NT2/D1 (cell line): ENCODE measurements around the gene TMEM170A.

Source experiments
- DNase-seq: peaks from one replicate; pipeline ENCODE4 v3.0.0-alpha.2; 2011; ENCODE audit warnings: low read depth, low spot score
- H3K27me3 ChIP-seq: 2 replicates; pipeline ENCODE4 v1.6.0; 2011; ENCODE audit warnings: mild to moderate bottlenecking; ENCODE audit not compliant: insufficient read length, insufficient read depth
- H3K36me3 ChIP-seq: 2 replicates; pipeline ENCODE4 v1.6.1; 2011; ENCODE audit warnings: mild to moderate bottlenecking, low read length, mixed read lengths; ENCODE audit not compliant: insufficient read depth, insufficient read length
- H3K4me1 ChIP-seq: 2 replicates; pipeline ENCODE4 v1.5.1; 2011; ENCODE audit not compliant: insufficient read depth, insufficient read length
- H3K4me3 ChIP-seq: 2 replicates; pipeline ENCODE4 v1.5.1; 2011; ENCODE audit warnings: low read depth; ENCODE audit not compliant: insufficient read length
- H3K9ac ChIP-seq: 2 replicates; pipeline ENCODE4 v1.6.0; 2011; ENCODE audit warnings: low read depth; ENCODE audit not compliant: insufficient read length
- H3K9me3 ChIP-seq: 2 replicates; pipeline ENCODE4 v1.5.1; 2011; ENCODE audit warnings: mild to moderate bottlenecking, low read length; ENCODE audit not compliant: insufficient read depth
- SUZ12 ChIP-seq: IDR thresholded peaks from 2 replicates; pipeline ENCODE4 v1.6.1; 2011; ENCODE audit not compliant: insufficient read length, insufficient read depth; ENCODE audit errors: extremely low read depth
- YY1 ChIP-seq: IDR thresholded peaks from 2 replicates; pipeline ENCODE4 v1.6.1; 2011; ENCODE audit not compliant: insufficient read length, insufficient read depth
- ZNF274 ChIP-seq: IDR thresholded peaks from 2 replicates; pipeline ENCODE4 v1.6.1; 2011; ENCODE audit warnings: mild to moderate bottlenecking, low read depth, low read length

The TMEM170A gene

GRCh38 chr16:75402821-75403475, 61.5 kb downstream of the TMEM170A start:
- no peak for TF ChIP-seq YY1
- TF ChIP-seq SUZ12, result no peak
- TF ChIP-seq ZNF274, result no peak
- Histone ChIP-seq H3K9me3 (no peaks in the 10 kb centered on the region), H3K9ac (no peak overlapping the region), H3K36me3 (peaks cover 27% of the 10 kb centered on the region), H3K4me3 (no peak overlapping the region), H3K27me3 (no peaks in the 10 kb centered on the region), H3K4me1 (no peaks in the 10 kb centered on the region)
- no peak for DNase-seq

GRCh38 chr16:75402159-75402820, 62.2 kb downstream of the TMEM170A start:
- peaks cover 20% of the 10 kb centered on the region for H3K36me3 ChIP-seq

GRCh38 chr16:75401691-75402090, 62.8 kb downstream of the TMEM170A start:
- no peak overlapping the region for H3K9ac ChIP-seq
- no peaks in the 10 kb centered on the region for H3K9me3 ChIP-seq
- TF ChIP-seq SUZ12, result no peak
- TF ChIP-seq ZNF274, result no peak
- no peak for TF ChIP-seq YY1
- peaks cover 14% of the 10 kb centered on the region for H3K36me3 ChIP-seq
- H3K4me3 ChIP-seq, result no peak overlapping the region
- no peaks in the 10 kb centered on the region for H3K27me3 ChIP-seq
- no peaks in the 10 kb centered on the region for H3K4me1 ChIP-seq
- DNase-seq, result no peak

More at GRCh38 chr16:75402159-75402820, 62.2 kb downstream of the TMEM170A start:
- Histone ChIP-seq H3K4me3 (no peak overlapping the region), H3K9ac (no peak overlapping the region), H3K4me1 (no peaks in the 10 kb centered on the region), H3K27me3 (no peaks in the 10 kb centered on the region), H3K9me3 (no peaks in the 10 kb centered on the region)
- DNase-seq, result no peak
- TF ChIP-seq SUZ12, result no peak
- no peak for TF ChIP-seq YY1
- no peak for TF ChIP-seq ZNF274

GRCh38 chr16:75398333-75398732, 66.2 kb downstream of the TMEM170A start:
- Histone ChIP-seq H3K4me1 (no peaks in the 10 kb centered on the region), H3K27me3 (no peaks in the 10 kb centered on the region), H3K4me3 (no peak overlapping the region), H3K36me3 (peaks cover 20% of the 10 kb centered on the region), H3K9me3 (no peaks in the 10 kb centered on the region), H3K9ac (no peak overlapping the region)
- TF ChIP-seq YY1 (no peak), SUZ12 (no peak), ZNF274 (no peak)
- DNase-seq, result no peak

GRCh38 chr16:75394941-75395340, 69.5 kb downstream of the TMEM170A start:
- Histone ChIP-seq H3K36me3 (peaks cover 35% of the 10 kb centered on the region), H3K9me3 (no peaks in the 10 kb centered on the region), H3K4me1 (no peaks in the 10 kb centered on the region), H3K9ac (no peak overlapping the region), H3K27me3 (no peaks in the 10 kb centered on the region), H3K4me3 (no peak overlapping the region)
- no peak for TF ChIP-seq SUZ12
- TF ChIP-seq ZNF274, result no peak
- no peak for TF ChIP-seq YY1
- no peak for DNase-seq
